Keratinocyte (primary cell): Measurements from ENCODE around the gene BIN2.
"Not testable (repeated sequence)": the region's sequence is repeated elsewhere in the genome, so short reads cannot be mapped to it uniquely, and the experiment has no call there.

ENCODE experiments used
- CTCF ChIP-seq, 3 experiments: IDR thresholded peaks in 1 of 3; conservative IDR thresholded peaks in 1 of 3; optimal IDR thresholded peaks in 1 of 3; 2 replicates in 2 of 3; 3 replicates in 1 of 3; pipeline versions ENCODE3 to v1.5.1; 2011; ENCODE audit warnings: low read length in 3 of 3, mild to moderate bottlenecking in 3 of 3, moderate library complexity in 2 of 3, control low read depth in 1 of 3, inconsistent platforms in 1 of 3; ENCODE audit not compliant: insufficient read depth in 2 of 3; ENCODE audit errors: extremely low read depth in 1 of 3
- EZH2 ChIP-seq: IDR thresholded peaks from one replicate; pipeline ENCODE4 v1.6.1; 2012; ENCODE audit warnings: inconsistent platforms, mild to moderate bottlenecking, low read length, moderate library complexity

- not testable (repeated sequence) for TF ChIP-seq CTCF (optimal IDR thresholded peaks at IDR 0.05 in 1 of 3, IDR thresholded peaks at IDR 0.05 in 1 of 3, conservative IDR thresholded peaks at IDR 0.05 in 1 of 3; ENCODE audit: extremely low read depth in 1 of 3, insufficient read depth in 2 of 3, low read length in 3 of 3); EZH2
Observed at GRCh38 chr12:51272810-51273209, 51.2 kb downstream of the BIN2 start.
